SK-N-SH (cell line): ENCODE results near the gene PHF21A.

Experiments
- TEAD4 ChIP-seq: IDR thresholded peaks from 2 replicates; pipeline ENCODE4 v1.4.0; 2012; ENCODE audit warnings: mild to moderate bottlenecking, borderline replicate concordance; ENCODE audit not compliant: insufficient read depth
- TF ChIP-seq, protein P1 (sequence below): fragments of 200-600 bp; sonication (generic); IDR thresholded peaks from 2 replicates; pipeline ENCODE4 v1.6.1; 2017; ENCODE audit warnings: antibody characterized with exemption, mild to moderate bottlenecking, moderate library complexity

- TF ChIP-seq, protein P1, sequence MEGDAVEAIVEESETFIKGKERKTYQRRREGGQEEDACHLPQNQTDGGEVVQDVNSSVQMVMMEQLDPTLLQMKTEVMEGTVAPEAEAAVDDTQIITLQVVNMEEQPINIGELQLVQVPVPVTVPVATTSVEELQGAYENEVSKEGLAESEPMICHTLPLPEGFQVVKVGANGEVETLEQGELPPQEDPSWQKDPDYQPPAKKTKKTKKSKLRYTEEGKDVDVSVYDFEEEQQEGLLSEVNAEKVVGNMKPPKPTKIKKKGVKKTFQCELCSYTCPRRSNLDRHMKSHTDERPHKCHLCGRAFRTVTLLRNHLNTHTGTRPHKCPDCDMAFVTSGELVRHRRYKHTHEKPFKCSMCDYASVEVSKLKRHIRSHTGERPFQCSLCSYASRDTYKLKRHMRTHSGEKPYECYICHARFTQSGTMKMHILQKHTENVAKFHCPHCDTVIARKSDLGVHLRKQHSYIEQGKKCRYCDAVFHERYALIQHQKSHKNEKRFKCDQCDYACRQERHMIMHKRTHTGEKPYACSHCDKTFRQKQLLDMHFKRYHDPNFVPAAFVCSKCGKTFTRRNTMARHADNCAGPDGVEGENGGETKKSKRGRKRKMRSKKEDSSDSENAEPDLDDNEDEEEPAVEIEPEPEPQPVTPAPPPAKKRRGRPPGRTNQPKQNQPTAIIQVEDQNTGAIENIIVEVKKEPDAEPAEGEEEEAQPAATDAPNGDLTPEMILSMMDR = no peak
- TF ChIP-seq TEAD4 = no peak
Observed at GRCh38 chr11:45982656-45983470, 138.4 kb downstream of the PHF21A start.
